ENCODE results near the gene ENAM. TPM values are rescaled to one million over a fixed set of nuclear protein-coding genes. Genes with fewer than 3 reads are reported as not detected.

The ENAM gene
- total RNA-seq, 1 experiment from 2014 or later = not detected

DNA sequence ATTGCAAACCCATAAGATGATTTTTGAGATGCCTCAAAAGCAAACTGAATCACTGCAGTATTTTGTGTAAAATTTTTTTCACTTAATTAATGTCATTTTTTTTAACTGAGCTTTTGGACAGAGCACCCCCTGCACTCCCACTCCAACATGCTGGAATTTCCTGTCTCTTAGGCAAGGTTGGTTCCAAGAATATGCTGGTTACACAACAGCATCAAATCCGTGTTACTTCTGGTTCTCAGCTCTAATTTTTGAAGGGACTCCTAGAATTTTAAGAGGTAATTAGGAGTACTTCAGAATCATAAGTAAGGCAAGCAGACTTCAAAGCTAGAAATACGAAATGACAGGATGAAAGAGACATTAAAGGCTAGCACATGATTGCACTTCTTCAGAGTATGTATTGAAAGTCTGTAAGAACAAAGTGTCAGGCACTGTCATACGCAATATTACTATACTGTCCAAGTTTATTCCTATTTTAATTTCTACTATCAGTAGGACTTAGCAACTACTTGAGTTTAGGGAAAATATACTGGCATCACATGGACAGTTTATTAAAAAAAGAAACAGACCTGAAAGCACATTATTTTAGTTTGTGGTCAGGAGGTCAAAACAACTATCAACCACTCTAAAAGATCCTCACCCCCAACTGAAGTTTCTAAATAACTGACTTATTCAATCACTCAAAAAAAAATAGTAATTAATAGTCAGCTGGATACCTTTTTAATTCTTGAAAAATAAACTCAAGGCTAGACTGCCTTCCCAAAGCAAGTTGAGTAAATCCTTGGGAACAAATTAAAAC, 39.4 kb downstream of the ENAM start:
- Mint-ChIP-seq H3K27me3 (ENCODE audit: insufficient read depth, unreplicated experiment) (no peaks in the 10 kb centered on the region), H3K27ac (ENCODE audit: unreplicated experiment) (no peak overlapping the region), H3K4me3 (ENCODE audit: unreplicated experiment) (no peak overlapping the region), H3K9me3 (ENCODE audit: unreplicated experiment) (no peaks in the 10 kb centered on the region), H3K4me1 (ENCODE audit: low read depth, unreplicated experiment) (no peaks in the 10 kb centered on the region), H3K36me3 (ENCODE audit: insufficient read depth, unreplicated experiment) (no peaks in the 10 kb centered on the region)
- H3K36me3 ChIP-seq (ENCODE audit: control insufficient read depth, insufficient read depth, low read length) = no peaks in the 10 kb centered on the region
- POLR2A ChIA-PET = no interaction called here
- BruUV-seq (replicated peaks) = no TSS peak
- H3K27me3 ChIP-seq (replicated peaks; ENCODE audit: control insufficient read depth, insufficient read depth, low read length) = no peaks in the 10 kb centered on the region
- TF ChIP-seq, protein P1, sequence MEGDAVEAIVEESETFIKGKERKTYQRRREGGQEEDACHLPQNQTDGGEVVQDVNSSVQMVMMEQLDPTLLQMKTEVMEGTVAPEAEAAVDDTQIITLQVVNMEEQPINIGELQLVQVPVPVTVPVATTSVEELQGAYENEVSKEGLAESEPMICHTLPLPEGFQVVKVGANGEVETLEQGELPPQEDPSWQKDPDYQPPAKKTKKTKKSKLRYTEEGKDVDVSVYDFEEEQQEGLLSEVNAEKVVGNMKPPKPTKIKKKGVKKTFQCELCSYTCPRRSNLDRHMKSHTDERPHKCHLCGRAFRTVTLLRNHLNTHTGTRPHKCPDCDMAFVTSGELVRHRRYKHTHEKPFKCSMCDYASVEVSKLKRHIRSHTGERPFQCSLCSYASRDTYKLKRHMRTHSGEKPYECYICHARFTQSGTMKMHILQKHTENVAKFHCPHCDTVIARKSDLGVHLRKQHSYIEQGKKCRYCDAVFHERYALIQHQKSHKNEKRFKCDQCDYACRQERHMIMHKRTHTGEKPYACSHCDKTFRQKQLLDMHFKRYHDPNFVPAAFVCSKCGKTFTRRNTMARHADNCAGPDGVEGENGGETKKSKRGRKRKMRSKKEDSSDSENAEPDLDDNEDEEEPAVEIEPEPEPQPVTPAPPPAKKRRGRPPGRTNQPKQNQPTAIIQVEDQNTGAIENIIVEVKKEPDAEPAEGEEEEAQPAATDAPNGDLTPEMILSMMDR (IDR thresholded peaks at IDR 0.05; ENCODE audit: insufficient read depth in 1 of 2, low read depth in 1 of 2, low read length in 1 of 2, severe bottlenecking in 1 of 2, unreplicated experiment in 1 of 2) = no peak
- intact Hi-C loops (cut with micrococcal nuclease; ENCODE audit: unreplicated experiment) = no loop called here
- CTCF ChIA-PET = no interaction called here
- no peaks in the 10 kb centered on the region for H3K9me3 ChIP-seq
- 0 out of 2 replicates have a peak, but pooled peaks cover 5% of the 10 kb centered on the region for H3K4me1 ChIP-seq
- no peak overlapping the region for H3K4me3 ChIP-seq (ENCODE audit: low read depth, low read length)
- no peak for DNase-seq

DNA sequence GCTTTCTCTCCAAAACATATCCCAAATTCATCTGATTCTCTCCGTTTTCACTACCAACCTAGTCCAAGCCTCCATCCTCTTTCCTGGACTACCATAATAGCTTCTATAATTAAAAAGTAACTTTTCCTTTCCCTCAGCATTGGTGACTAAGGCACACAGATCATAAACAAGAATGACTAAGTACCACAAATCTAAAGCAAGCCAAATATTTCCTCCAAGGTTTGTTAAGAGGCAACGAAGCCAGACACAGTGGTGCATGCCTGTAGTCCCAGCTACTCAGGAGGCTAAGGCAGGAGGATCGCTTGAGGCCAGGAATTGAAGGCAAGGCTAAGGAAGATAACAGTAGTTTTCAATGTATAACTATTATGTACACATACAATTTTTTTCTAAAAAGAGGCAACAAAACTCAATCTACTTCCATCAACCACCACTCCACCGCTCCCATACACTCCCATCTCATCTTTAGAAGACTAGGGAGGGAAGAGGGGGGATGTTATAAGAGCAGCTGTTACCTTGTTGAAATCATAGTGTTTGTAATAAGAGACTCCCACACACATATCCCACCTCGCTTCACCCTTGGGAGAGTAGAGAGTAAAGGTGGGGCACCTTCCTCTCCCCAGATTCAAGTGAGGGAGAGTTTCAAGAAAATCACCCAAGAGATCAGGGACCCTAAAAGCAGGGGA, 41.9 kb downstream of the ENAM start:
- no peaks in the 10 kb centered on the region for H3K36me3 ChIP-seq (ENCODE audit: control insufficient read depth, insufficient read depth, low read length)
- BruUV-seq (replicated peaks) = no TSS peak
- no peaks in the 10 kb centered on the region for H3K9me3 Mint-ChIP-seq (ENCODE audit: unreplicated experiment)
- H3K36me3 Mint-ChIP-seq (ENCODE audit: insufficient read depth, unreplicated experiment) = no peaks in the 10 kb centered on the region
- no peak for DNase-seq
- H3K4me3 ChIP-seq (ENCODE audit: low read depth, low read length) = no peak overlapping the region
- H3K4me3 Mint-ChIP-seq (ENCODE audit: unreplicated experiment) = no peak overlapping the region
- no peak overlapping the region for H3K27ac Mint-ChIP-seq (ENCODE audit: unreplicated experiment)
- TF ChIP-seq, protein P1 (IDR thresholded peaks at IDR 0.05; ENCODE audit: insufficient read depth in 1 of 2, low read depth in 1 of 2, low read length in 1 of 2, severe bottlenecking in 1 of 2, unreplicated experiment in 1 of 2) = no peak
- ChIA-PET CTCF (no interaction called here), POLR2A (no interaction called here)
- no peaks in the 10 kb centered on the region for H3K27me3 ChIP-seq (replicated peaks; ENCODE audit: control insufficient read depth, insufficient read depth, low read length)
- intact Hi-C loops (cut with micrococcal nuclease; ENCODE audit: unreplicated experiment) = no loop called here
- H3K27me3 Mint-ChIP-seq (ENCODE audit: insufficient read depth, unreplicated experiment) = peaks cover 3% of the 10 kb centered on the region
- no peaks in the 10 kb centered on the region for H3K9me3 ChIP-seq
- H3K4me1 Mint-ChIP-seq (ENCODE audit: low read depth, unreplicated experiment) = no peaks in the 10 kb centered on the region
- 0 out of 2 replicates have a peak, but pooled peaks cover 5% of the 10 kb centered on the region for H3K4me1 ChIP-seq

DNA sequence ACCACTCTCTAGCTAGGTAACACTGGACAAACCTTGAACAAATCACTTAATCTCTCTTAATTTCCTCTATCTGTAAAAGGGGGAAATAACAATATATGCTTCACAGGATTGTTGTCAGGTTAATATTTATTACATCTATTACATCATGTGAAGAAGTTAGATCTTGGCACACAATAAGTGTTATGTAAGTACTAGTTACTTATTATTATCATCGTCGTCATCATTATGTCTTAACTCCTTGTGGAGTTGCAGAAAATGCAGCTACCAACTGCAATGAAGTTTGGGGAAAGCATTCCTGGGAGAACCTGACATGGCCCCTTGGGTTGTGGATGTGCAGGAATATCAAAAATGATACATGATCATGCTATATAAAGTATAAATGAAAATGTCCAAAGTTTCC, 42.5 kb downstream of the ENAM start:
- H3K4me1 Mint-ChIP-seq (ENCODE audit: low read depth, unreplicated experiment) = no peaks in the 10 kb centered on the region
- Histone ChIP-seq H3K36me3 (ENCODE audit: control insufficient read depth, insufficient read depth, low read length) (no peaks in the 10 kb centered on the region), H3K27me3 (replicated peaks; ENCODE audit: control insufficient read depth, insufficient read depth, low read length) (no peaks in the 10 kb centered on the region), H3K4me1 (0 out of 2 replicates have a peak, but pooled peaks cover 5% of the 10 kb centered on the region), H3K4me3 (ENCODE audit: low read depth, low read length) (no peak overlapping the region), H3K9me3 (no peaks in the 10 kb centered on the region)
- no TSS peak for BruUV-seq (replicated peaks)
- H3K36me3 Mint-ChIP-seq (ENCODE audit: insufficient read depth, unreplicated experiment) = no peaks in the 10 kb centered on the region
- no peak overlapping the region for H3K4me3 Mint-ChIP-seq (ENCODE audit: unreplicated experiment)
- no peak overlapping the region for H3K27ac Mint-ChIP-seq (ENCODE audit: unreplicated experiment)
- no peak for DNase-seq
- TF ChIP-seq, protein P1 (IDR thresholded peaks at IDR 0.05; ENCODE audit: insufficient read depth in 1 of 2, low read depth in 1 of 2, low read length in 1 of 2, severe bottlenecking in 1 of 2, unreplicated experiment in 1 of 2) = no peak
- intact Hi-C loops (cut with micrococcal nuclease; ENCODE audit: unreplicated experiment) = no loop called here
- CTCF ChIA-PET = no interaction called here
- peaks cover 3% of the 10 kb centered on the region for H3K27me3 Mint-ChIP-seq (ENCODE audit: insufficient read depth, unreplicated experiment)
- H3K9me3 Mint-ChIP-seq (ENCODE audit: unreplicated experiment) = no peaks in the 10 kb centered on the region
- POLR2A ChIA-PET = no interaction called here

Measured in Caco-2 (cell line).